ENCODE data around the gene IZUMO4.
"Not testable (repeated sequence)": the region's sequence is repeated elsewhere in the genome, so short reads cannot be mapped to it uniquely, and the experiment has no call there.

IZUMO4 gene

DNA sequence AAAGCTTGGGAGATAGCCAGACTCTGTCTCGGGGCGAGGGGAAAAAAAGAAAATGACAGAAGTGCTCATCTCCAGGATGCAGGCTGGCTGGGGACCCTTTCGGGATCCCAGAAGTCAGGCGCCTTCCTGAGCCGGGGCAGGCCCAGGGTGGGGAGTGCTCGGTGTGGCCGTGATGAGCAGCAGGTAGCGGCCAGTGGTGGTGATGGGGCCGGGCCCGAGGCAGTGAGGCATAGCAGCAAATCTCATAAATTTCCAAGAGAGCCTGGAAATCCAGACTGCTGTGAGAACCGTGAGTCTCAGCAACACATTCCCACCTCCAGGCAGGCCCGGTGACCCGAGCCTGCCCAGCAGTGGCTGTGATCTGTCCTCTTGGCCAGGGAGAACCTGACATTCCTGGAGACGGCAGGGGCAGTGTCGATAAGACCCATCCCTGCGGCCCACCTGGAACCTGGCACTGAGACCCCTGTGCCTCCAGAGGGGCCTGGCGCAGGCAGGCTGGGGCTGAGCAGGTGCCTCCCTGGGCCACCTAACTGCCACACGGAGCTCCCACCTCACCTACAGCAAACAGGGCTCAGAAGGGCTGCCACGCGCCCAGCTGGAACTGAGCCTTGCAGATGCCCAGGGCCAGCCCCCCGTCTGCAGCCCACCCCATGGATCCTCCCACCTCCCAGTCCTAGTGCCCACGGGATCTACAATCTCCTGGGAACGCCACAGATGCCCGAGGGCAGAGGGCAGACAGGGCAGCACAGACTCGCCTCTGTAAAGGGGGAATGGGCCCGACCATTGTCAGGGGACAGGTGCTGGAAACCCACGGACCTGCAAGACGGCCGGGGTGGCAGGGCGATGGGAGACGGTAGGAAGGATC lies 23.4 kb downstream of the IZUMO4 start:
- H3K36me3 ChIP-seq (ENCODE audit: control insufficient read depth in 2 of 2, insufficient read depth in 2 of 2, low read length in 2 of 2): peaks cover 62 to 65% of the 10 kb centered on the region in 2 donors
- no peaks in the 10 kb centered on the region for H3K27me3 ChIP-seq (ENCODE audit: control insufficient read depth in 1 of 2, insufficient read depth in 2 of 2, low read length in 2 of 2)
- H3K4me3 ChIP-seq (ENCODE audit: low read length in 2 of 2): no peak overlapping the region

DNA sequence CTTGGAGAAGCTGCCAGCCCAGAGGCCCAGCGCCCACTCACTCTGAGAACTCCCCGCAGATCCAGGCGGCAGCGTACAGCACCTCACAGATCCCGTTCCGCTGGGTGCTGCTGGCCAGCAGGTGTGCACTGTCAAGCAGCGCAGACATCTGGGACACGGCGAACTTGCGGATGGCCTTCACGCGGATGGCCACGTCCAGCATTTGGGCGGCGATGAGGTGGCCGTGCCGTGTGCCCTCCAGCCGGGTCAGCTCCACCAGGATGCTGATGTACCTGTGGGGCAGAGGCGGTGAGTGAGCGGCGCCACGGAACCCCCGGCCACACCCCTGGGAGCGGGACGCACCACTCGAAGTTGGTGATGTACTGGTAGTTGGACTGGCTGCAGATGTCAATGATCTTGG lies 24.1 kb downstream of the IZUMO4 start:
- Histone ChIP-seq H3K9me3 (ENCODE audit: control insufficient read depth in 2 of 2, low read length in 2 of 2) (no peaks in the 10 kb centered on the region), H3K27ac (ENCODE audit: low read length) (no peak overlapping the region), H3K36me3 (ENCODE audit: control insufficient read depth in 2 of 2, insufficient read depth in 2 of 2, low read length in 2 of 2) (peaks cover 59% of the 10 kb centered on the region in 2 donors), H3K9ac (ENCODE audit: low read length in 2 of 2) (no peak overlapping the region), H3K27me3 (ENCODE audit: control insufficient read depth in 1 of 2, insufficient read depth in 2 of 2, low read length in 2 of 2) (no peaks in the 10 kb centered on the region), H3K4me3 (ENCODE audit: low read length in 2 of 2) (no peak overlapping the region), H3K4me1 (ENCODE audit: control insufficient read depth, insufficient read depth, low read length) (no peaks in the 10 kb centered on the region)

More for the DNA sequence above, 23.4 kb downstream of the IZUMO4 start:
- Histone ChIP-seq H3K9me3 (ENCODE audit: control insufficient read depth in 2 of 2, low read length in 2 of 2) (no peaks in the 10 kb centered on the region), H3K4me1 (ENCODE audit: control insufficient read depth, insufficient read depth, low read length) (no peaks in the 10 kb centered on the region), H3K27ac (ENCODE audit: low read length) (no peak overlapping the region), H3K9ac (ENCODE audit: low read length in 2 of 2) (no peak overlapping the region)

DNA sequence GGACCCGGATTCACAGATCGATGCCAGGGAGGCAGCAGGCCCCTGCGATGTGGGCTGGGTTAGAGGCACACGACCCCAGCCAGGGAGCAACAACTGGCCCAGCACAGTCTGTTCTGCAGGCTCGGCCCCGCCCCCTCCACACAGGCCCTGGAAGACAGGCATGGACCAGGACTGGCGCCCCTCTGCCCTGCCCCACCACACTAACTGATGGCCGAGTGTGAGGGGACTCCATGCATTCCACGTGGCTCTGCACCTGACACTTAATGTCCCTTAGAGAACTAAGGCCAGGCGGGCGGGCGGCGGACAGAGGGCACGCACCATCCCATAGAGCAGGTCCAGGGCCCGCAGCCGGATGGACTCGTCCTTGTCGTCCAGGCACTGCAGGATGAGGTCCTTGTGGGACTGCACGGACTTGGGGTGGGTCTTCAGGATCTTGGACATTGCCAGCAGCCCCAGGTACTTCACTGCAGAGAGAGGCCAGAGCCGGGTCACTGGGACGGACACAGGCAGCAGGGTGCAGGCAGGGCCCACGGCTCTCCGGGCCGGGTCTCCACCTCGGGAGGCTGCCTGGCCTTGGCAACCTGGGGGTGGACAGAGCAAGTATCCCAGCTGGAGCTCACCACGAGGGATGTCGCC lies 24.8 kb downstream of the IZUMO4 start:
- Histone ChIP-seq H3K27ac (ENCODE audit: low read length) (no peak overlapping the region), H3K27me3 (ENCODE audit: control insufficient read depth in 1 of 2, insufficient read depth in 2 of 2, low read length in 2 of 2) (no peaks in the 10 kb centered on the region), H3K4me3 (ENCODE audit: low read length in 2 of 2) (no peak overlapping the region), H3K4me1 (ENCODE audit: control insufficient read depth, insufficient read depth, low read length) (no peaks in the 10 kb centered on the region), H3K9me3 (ENCODE audit: control insufficient read depth in 2 of 2, low read length in 2 of 2) (no peaks in the 10 kb centered on the region), H3K36me3 (ENCODE audit: control insufficient read depth in 2 of 2, insufficient read depth in 2 of 2, low read length in 2 of 2) (peaks cover 52 to 53% of the 10 kb centered on the region in 2 donors), H3K9ac (ENCODE audit: low read length in 2 of 2) (no peak overlapping the region)

DNA sequence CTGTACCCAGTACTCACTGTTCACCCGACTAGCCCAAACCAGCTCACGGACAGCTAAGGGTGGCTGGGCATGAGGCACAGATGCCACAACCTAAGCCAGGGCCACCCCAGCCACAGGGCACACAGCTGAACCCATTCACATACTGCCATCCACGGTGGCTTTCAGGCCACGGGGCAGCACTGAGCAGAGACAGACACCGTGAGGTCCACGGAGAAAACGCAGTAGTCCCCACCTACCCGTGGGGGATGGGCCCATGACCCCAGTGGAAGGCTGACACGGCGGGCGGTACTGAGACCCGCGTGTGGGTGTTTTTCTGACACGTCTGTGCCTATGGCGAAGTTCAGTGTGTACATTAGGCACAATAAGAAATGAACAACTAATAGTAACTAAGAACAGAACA lies 25.5 kb downstream of the IZUMO4 start:
- Histone ChIP-seq H3K27me3 (ENCODE audit: control insufficient read depth in 1 of 2, insufficient read depth in 2 of 2, low read length in 2 of 2) (no peaks in the 10 kb centered on the region), H3K4me1 (ENCODE audit: control insufficient read depth, insufficient read depth, low read length) (no peaks in the 10 kb centered on the region), H3K9me3 (ENCODE audit: control insufficient read depth in 2 of 2, low read length in 2 of 2) (no peaks in the 10 kb centered on the region), H3K4me3 (ENCODE audit: low read length in 2 of 2) (no peak overlapping the region), H3K9ac (ENCODE audit: low read length in 2 of 2) (no peak overlapping the region), H3K27ac (ENCODE audit: low read length) (no peak overlapping the region), H3K36me3 (ENCODE audit: control insufficient read depth in 2 of 2, insufficient read depth in 2 of 2, low read length in 2 of 2) (peaks cover 45 to 51% of the 10 kb centered on the region in 2 donors)

DNA sequence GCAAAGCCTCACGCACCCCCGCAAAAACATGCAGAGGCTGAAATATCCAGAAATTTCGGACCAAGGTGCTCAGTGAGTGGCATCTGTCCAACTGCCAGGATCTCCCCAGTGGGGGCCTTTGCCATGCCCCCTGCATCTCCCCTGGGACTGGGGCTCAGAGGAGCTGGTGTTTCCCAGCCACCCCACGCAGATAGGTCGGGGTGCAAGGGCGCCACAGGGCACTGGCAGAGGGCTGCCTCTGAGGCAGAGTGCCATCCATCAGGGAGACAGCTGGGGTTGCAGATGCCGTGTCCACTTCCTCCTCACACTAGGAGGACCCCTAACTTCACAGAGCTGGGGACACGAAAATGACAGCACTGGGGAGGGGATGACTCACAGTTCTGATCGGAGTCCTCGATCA lies 26.3 kb downstream of the IZUMO4 start:
- no peaks in the 10 kb centered on the region for H3K4me1 ChIP-seq (ENCODE audit: control insufficient read depth, insufficient read depth, low read length)
- peaks cover 43 to 45% of the 10 kb centered on the region in 2 donors for H3K36me3 ChIP-seq (ENCODE audit: control insufficient read depth in 2 of 2, insufficient read depth in 2 of 2, low read length in 2 of 2)
- no peaks in the 10 kb centered on the region for H3K27me3 ChIP-seq (ENCODE audit: control insufficient read depth in 1 of 2, insufficient read depth in 2 of 2, low read length in 2 of 2)
- no peak overlapping the region for H3K4me3 ChIP-seq (ENCODE audit: low read length in 2 of 2)
- H3K9ac ChIP-seq (ENCODE audit: low read length in 2 of 2): no peak overlapping the region
- H3K9me3 ChIP-seq (ENCODE audit: control insufficient read depth in 2 of 2, low read length in 2 of 2): no peaks in the 10 kb centered on the region
- H3K27ac ChIP-seq (ENCODE audit: low read length): no peak overlapping the region

DNA sequence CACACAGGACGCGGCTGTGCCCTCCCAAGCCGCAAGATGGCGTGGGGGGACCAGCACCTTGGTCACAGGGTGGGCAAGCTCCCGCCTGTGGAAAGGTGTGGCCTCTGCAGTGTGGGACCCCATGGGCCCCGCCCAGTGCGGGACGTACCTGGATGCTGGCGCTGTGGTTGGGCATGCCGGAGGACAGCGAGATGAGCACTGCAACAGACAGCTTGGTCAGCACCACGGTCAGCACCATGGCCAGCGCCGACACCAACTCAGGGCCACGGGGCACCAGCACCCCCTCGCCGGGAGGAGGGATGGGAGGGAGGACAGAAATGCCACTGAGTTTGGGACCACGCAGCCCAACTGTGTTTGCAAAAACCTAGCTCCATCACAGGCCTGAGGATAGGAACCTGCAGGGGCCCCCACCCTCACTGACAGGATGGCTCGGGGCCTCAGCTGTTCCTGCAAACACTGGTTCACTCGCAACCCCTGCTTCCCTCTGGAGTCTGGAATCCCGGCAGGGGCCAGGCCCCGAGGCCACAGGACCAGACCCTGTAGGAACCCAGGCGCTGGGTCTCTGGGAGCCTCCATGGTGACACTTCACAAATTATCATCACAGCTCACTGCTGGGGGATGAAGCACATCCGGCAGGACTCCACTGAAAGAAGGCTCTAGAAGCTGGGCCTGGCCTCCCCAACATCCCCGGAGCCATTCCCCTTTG lies 27.1 kb downstream of the IZUMO4 start:
- Histone ChIP-seq H3K9me3 (ENCODE audit: control insufficient read depth in 2 of 2, low read length in 2 of 2) (no peaks in the 10 kb centered on the region), H3K4me1 (ENCODE audit: control insufficient read depth, insufficient read depth, low read length) (no peaks in the 10 kb centered on the region), H3K36me3 (ENCODE audit: control insufficient read depth in 2 of 2, insufficient read depth in 2 of 2, low read length in 2 of 2) (peaks cover 38% of the 10 kb centered on the region in 2 donors), H3K27ac (ENCODE audit: low read length) (no peak overlapping the region), H3K27me3 (ENCODE audit: control insufficient read depth in 1 of 2, insufficient read depth in 2 of 2, low read length in 2 of 2) (no peaks in the 10 kb centered on the region), H3K4me3 (ENCODE audit: low read length in 2 of 2) (no peak overlapping the region), H3K9ac (ENCODE audit: low read length in 2 of 2) (no peak overlapping the region)

DNA sequence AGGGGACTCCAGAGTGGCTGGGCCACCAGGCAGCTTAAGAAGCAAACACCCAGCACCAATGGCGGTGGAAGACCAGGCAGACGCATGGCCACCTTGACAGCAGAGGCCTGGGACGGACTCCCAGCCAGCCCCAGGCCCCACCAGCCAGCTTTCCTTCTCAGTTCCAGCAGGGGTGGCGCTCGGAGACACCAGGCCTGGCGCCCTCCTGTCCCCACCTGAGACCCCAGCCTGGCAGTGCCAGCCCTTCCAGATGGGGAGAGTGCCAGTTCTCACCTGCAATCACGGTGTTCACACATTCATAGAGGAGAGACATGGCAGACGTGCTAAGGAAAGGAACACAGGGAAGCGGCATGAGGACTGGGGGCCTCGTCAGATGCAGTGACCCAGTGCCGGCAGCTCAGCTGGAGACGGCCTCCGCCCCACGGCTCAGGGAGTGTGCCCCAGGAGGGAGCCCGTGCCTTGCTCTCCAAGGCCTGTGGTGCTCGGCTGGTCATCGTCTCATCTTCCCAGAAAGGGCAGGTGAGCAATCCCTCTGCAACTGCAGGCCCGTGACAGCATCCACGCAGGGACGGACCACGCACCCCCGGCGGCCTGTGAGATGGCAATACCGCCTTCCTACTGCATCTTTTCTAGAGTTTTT lies 30.3 kb downstream of the IZUMO4 start:
- no peak overlapping the region for H3K4me3 ChIP-seq (ENCODE audit: low read length in 2 of 2)
- H3K27me3 ChIP-seq (ENCODE audit: control insufficient read depth in 1 of 2, insufficient read depth in 2 of 2, low read length in 2 of 2): no peaks in the 10 kb centered on the region
- peaks cover 37 to 40% of the 10 kb centered on the region in 2 donors for H3K36me3 ChIP-seq (ENCODE audit: control insufficient read depth in 2 of 2, insufficient read depth in 2 of 2, low read length in 2 of 2)
- H3K9me3 ChIP-seq (ENCODE audit: control insufficient read depth in 2 of 2, low read length in 2 of 2): no peaks in the 10 kb centered on the region
- no peak overlapping the region for H3K9ac ChIP-seq (ENCODE audit: low read length in 2 of 2)
- no peaks in the 10 kb centered on the region for H3K4me1 ChIP-seq (ENCODE audit: control insufficient read depth, insufficient read depth, low read length)
- no peak overlapping the region for H3K27ac ChIP-seq (ENCODE audit: low read length)

- Histone ChIP-seq H3K4me1 (ENCODE audit: control insufficient read depth, insufficient read depth, low read length) (no peaks in the 10 kb centered on the region), H3K36me3 (ENCODE audit: control insufficient read depth in 2 of 2, insufficient read depth in 2 of 2, low read length in 2 of 2) (peaks cover 37 to 47% of the 10 kb centered on the region in 2 donors), H3K4me3 (ENCODE audit: low read length in 2 of 2) (no peak overlapping the region), H3K9ac (ENCODE audit: low read length in 2 of 2) (no peak overlapping the region), H3K27ac (ENCODE audit: low read length) (no peak overlapping the region), H3K9me3 (ENCODE audit: control insufficient read depth in 2 of 2, low read length in 2 of 2) (no peaks in the 10 kb centered on the region), H3K27me3 (ENCODE audit: control insufficient read depth in 1 of 2, insufficient read depth in 2 of 2, low read length in 2 of 2) (no peaks in the 10 kb centered on the region)
Measured at GRCh38 chr19:2127758-2128157, 31.0 kb downstream of the IZUMO4 start.

- H3K27ac ChIP-seq (ENCODE audit: low read length); H3K9me3 ChIP-seq (ENCODE audit: control insufficient read depth in 2 of 2, low read length in 2 of 2); H3K9ac ChIP-seq (ENCODE audit: low read length in 2 of 2); H3K4me1 ChIP-seq (ENCODE audit: control insufficient read depth, insufficient read depth, low read length); H3K4me3 ChIP-seq (ENCODE audit: low read length in 2 of 2); H3K27me3 ChIP-seq (ENCODE audit: control insufficient read depth in 1 of 2, insufficient read depth in 2 of 2, low read length in 2 of 2): not testable (repeated sequence)
- H3K36me3 ChIP-seq (ENCODE audit: control insufficient read depth in 2 of 2, insufficient read depth in 2 of 2, low read length in 2 of 2): peaks cover 32 to 43% of the 10 kb centered on the region in 2 donors
Measured at GRCh38 chr19:2128252-2128651, 31.5 kb downstream of the IZUMO4 start.

GRCh38 chr19:2129022-2129421 lies 32.3 kb downstream of the IZUMO4 start:
- Histone ChIP-seq H3K9ac (ENCODE audit: low read length in 2 of 2) (no peak overlapping the region), H3K27me3 (ENCODE audit: control insufficient read depth in 1 of 2, insufficient read depth in 2 of 2, low read length in 2 of 2) (no peaks in the 10 kb centered on the region), H3K4me3 (ENCODE audit: low read length in 2 of 2) (no peak overlapping the region), H3K27ac (ENCODE audit: low read length) (no peak overlapping the region), H3K36me3 (ENCODE audit: control insufficient read depth in 2 of 2, insufficient read depth in 2 of 2, low read length in 2 of 2) (peaks cover 26 to 37% of the 10 kb centered on the region in 2 donors), H3K9me3 (ENCODE audit: control insufficient read depth in 2 of 2, low read length in 2 of 2) (no peaks in the 10 kb centered on the region), H3K4me1 (ENCODE audit: control insufficient read depth, insufficient read depth, low read length) (no peaks in the 10 kb centered on the region)

Measured in stomach smooth muscle (tissue), 2 donors.